Colon (tissue), 2 donors: ENCODE results near the gene TMC3.
"Not testable (repeated sequence)": the region's sequence is repeated elsewhere in the genome, so short reads cannot be mapped to it uniquely, and the experiment has no call there.

Experiments
- FAIRE-seq: peaks from 2 replicates; lab custom pipeline; 2012; peaks lifted over from hg19 to GRCh38; lab: Jason Lieb, UNC
- donor health status: control.
- donor health status: control.

The TMC3 gene

DNA sequence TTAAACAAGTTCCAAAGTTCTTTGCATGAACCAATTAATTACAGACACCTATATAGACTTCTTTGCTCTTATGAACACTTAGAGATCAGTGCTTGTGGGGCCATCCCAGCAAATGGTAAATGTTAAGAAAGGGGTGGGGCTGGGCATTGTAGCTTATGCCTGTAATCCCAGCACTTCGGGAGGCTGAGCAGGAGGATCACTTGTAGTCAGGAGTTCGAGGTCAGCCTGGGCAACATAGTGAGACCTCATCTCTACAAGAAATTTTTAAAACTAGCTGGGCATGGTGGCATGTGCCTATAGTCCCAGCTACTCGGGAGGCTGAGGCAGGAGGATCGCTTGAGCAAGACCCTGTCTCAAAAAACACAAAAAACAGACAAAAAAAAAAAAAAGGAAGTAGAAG, 30.6 kb downstream of the TMC3 start:
- no peak for FAIRE-seq

GRCh38 chr15:81341351-81341750, 32.7 kb downstream of the TMC3 start:
- no peak for FAIRE-seq

DNA sequence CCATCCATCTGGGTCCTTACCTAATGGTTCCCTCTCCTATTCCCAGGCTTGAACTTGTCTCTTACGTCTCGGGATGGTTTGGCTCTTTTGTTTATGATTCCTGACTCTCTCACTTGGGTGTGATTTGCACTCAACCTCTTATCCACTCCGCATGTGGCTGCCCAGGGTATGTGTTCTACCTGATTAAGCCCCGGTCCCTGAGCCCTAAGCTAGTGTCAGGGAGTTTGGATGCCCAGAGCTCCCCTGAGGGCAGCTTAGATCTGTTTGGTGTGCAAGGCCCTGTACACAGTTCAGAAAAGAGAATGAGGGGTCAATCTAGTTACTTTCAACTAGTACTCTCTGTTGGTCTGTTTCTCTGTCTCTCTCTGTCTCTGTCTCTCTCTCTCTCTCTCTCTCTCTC, 34.2 kb downstream of the TMC3 start:
- FAIRE-seq, result no peak

- FAIRE-seq, result no peak
Observed at GRCh38 chr15:81339321-81339720, 34.7 kb downstream of the TMC3 start.

- FAIRE-seq, result no peak
Observed at GRCh38 chr15:81338170-81339007, 35.6 kb downstream of the TMC3 start.

DNA sequence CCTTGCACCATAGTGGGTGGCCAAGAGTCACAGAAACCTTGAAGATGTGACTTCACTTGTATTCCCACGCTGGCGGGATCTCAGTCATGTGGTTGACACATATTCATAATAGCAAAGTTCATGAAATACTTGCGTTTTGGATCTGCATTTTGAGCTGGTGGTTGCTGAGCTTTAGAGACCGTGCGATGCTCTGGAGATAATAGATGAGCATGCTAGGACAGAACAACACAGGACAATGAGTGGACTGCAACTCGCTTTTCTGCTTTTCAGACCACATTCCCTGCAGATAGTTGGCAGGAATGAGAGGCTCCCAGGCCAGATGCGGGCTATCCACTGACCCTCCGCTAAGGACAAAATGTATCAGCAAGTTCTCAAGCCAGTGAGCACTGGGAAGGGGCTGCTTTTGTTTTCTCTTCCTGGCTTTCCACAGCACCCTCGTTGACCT, 36.3 kb downstream of the TMC3 start:
- FAIRE-seq, result no peak

DNA sequence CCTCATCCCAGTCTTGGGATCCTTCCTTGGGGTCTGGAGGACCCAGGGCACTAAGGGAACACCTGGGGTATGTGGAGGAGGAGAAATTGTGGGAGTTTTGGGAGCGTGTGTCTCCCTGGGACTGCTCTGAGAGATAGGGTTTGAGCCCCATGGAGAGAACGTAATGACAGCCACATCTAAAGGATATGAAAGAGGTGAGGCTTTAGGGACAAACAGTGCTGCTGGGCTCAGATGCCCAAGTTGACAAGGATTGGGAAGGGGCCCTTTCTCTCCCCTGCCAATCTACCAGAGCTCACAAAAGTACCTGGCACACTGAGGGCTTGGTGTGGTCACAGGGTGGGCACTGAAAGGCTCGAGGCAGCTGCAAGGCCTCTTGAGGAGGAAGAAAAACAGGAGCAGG, 36.8 kb downstream of the TMC3 start:
- FAIRE-seq, result no peak

DNA sequence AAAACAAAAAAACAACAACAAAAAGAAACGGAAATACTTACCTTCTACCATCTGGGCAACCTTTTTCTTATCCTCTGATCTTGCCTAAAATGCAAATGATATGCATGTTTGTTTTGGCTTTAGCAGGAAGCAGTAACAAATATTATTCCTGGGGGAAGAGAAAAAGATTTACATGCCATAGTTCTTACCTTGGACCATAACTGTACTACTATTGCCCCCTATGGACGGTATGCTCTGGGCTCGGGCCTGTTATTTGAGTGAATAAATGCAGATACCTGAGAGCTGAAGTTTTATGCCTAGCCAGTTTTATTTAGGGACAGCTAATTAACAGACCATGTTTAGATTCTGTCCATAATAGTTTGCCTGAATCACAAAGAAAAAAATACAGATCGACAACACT, 37.4 kb downstream of the TMC3 start:
- FAIRE-seq, result no peak

DNA sequence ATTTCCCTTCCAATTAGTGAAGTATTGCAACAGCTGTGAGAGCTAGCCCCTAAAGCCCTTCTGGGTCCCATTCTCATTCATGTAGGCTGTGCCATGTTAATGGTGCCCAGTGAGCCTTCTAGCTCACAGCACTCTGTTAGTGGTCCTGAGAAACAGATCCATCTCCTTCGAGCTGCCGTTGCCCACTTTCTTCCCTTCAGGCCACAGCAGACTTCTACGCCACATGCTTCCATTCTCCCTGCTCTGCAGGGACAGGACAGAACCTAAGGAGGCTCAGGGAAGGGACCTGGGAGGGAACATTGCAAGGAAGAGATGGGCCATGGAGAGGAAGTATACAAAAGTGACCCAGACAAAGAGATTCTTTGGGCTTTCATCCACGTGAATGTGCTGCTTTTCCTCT, 38.4 kb downstream of the TMC3 start:
- FAIRE-seq, result no peak

GRCh38 chr15:81334768-81335435, 39.1 kb downstream of the TMC3 start:
- FAIRE-seq, result no peak

DNA sequence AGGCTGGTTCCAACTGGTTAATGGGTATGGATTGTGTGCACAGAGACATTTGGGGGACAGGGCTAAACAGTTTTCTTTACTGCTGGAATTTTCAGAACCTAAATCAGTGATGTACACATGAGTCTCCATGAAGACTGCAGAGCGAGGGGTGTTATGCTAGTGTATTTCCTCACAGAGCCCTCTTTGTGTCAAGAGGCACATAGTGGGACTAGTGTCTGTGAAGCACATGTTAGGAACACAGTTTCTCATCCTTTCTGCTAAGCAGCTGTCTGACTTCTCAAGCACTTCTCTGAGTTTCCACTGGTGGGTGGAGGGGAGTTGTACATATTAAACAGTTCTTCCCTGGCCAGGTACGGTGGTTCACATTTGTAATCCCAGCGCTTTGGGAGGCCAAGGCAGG, 40.6 kb downstream of the TMC3 start:
- FAIRE-seq, result no peak

- no peak for FAIRE-seq
Observed at GRCh38 chr15:81332326-81332725, 41.7 kb downstream of the TMC3 start.

GRCh38 chr15:81331600-81331999, 42.4 kb downstream of the TMC3 start:
- FAIRE-seq, result no peak

- not testable (repeated sequence) for FAIRE-seq
Observed at GRCh38 chr15:81331141-81331540, 42.9 kb downstream of the TMC3 start.

DNA sequence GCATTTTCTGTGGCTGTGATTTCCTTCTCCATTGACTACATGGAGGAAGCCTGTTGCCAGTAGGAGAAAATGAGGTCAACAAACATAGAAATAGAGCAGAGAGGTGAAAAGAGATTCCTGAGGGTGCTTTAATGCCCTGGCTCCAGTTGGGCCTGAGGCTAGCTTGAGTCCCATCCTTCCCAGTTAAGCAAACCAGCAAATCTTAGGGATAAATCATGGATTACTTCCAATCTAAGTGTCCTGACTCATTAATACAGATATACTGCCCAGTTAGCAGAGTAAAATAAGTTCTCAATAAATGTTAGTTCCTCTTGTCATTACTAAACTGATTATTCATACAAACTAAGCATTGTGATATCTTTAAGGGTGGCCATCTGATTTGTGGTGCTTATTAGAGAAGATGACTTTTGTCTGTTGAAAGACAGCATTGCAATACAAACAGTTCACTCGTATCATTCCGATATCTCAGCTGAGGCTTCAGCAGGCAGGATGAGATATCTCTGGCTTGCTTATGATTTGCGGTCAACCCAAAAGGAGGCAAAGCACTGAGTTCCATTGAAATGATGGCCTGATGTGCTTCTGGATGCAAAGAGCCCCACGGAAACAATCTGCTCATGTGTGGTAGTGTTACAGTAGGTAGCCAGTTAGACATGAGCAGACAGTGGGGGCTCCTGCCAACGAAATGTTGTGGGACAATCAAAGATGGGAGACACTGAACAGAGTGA, 43.5 kb downstream of the TMC3 start:
- FAIRE-seq, result no peak

DNA sequence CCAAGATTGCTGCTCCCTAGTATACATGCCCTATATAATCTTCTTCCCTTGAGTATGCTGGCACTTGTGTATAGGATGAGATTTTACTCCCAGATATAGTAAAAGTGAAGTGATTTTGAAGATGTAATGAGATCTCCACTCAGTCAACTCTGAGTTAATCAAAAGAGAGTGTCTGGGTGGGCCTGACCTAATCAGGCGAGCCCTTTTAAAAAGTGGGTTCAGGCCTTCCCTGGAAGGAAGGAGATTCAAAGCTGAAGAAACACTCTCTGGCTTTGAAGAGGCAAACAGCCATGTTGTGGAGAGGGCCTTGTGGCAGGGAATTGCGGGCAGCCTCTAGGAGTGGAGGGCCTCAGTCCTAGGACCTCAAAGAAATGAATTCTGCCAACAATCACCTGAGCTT, 44.6 kb downstream of the TMC3 start:
- FAIRE-seq, result no peak

DNA sequence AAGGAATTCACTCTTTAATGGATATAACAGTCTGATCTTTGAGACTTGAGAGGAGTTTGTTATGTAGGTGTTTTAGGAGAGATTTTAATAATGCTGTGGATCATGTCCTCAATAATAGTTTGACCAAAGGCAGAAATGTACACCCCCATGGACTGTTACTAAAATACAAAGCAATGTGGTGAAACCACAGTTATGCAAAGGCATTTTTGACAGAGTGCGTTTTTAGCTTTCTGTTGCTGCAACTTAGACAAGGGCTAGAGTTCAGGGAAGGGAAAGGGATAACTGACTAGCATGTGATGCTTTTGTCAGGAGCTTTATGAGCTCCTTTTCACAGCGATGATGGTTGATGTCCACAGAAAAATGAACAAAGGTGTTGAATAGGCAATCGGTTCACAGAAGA, 46.5 kb downstream of the TMC3 start:
- FAIRE-seq, result no peak

- FAIRE-seq, result no peak
Observed at GRCh38 chr15:81326466-81327212, 47.4 kb downstream of the TMC3 start.

GRCh38 chr15:81323944-81324881, 49.8 kb downstream of the TMC3 start, which contains the start of gene STARD5:
STARD5 (minus strand) TSS chr15:81324141; CDS start chr15:81324099, 42 bp downstream.
- FAIRE-seq, result no peak

DNA sequence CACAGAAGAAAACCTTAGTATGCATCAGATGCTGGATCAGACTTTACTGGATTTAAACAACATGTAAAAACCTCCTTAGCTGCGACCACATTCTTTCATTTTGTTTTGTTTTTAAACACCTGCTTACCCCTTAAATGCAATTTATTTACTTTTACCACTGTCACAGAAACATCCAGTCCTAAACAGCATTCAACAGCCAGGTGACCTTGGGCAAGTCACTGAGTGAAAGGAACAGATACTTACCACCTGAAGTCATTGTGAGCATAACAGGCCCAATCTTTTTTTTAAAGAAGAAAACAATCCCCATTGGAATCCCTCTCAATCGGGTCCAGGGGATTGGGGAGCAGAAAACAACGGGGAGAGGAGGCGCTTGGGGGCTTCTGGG, 50.5 kb downstream of the TMC3 start:
- FAIRE-seq, result no peak

GRCh38 chr15:81322676-81323253, 51.2 kb downstream of the TMC3 start:
- FAIRE-seq, result no peak
